ENCODE results near the gene SPRYD3. TPM values are rescaled to one million over a fixed set of nuclear protein-coding genes. Genes with fewer than 3 reads are reported as not detected.

Gene SPRYD3
- total and polyA plus RNA-seq, 2 experiments from 2014 or later, result 4.3 to 5.4 TPM

- Histone ChIP-seq H3K4me1 (ENCODE audit: insufficient read depth) (peaks cover 73% of the 10 kb centered on the region), H3K36me3 (ENCODE audit: insufficient read depth) (no peaks in the 10 kb centered on the region; the same call in 1 of the 2 replicates), H3K27me3 (ENCODE audit: insufficient read depth) (peaks cover 32% of the 10 kb centered on the region), H3K4me3 (peak overlapping the region; percentile 64), H4K20me1 (replicated peaks; ENCODE audit: insufficient read depth) (peaks cover 13% of the 10 kb centered on the region), H3K79me2 (replicated peaks; ENCODE audit: insufficient read depth) (peaks cover 16% of the 10 kb centered on the region; the same call in 1 of the 2 replicates), H3K27ac (ENCODE audit: low read depth) (peak overlapping the region; percentile 97), H3K4me2 (peak overlapping the region; percentile 89), H2AFZ (no peak overlapping the region), H3F3A (replicated peaks; ENCODE audit: low read depth) (peaks cover 43% of the 10 kb centered on the region), H3K9me2 (ENCODE audit: insufficient read depth) (no peaks in the 10 kb centered on the region)
- Mint-ChIP-seq H3K27me3 (ENCODE audit: insufficient read depth, low read depth, poor library complexity) (peaks cover 51% of the 10 kb centered on the region), H3K9me3 (peaks cover 5% of the 10 kb centered on the region; the same call in 2 of the 3 replicates), H3K4me1 (peaks cover 66% of the 10 kb centered on the region), H3K36me3 (ENCODE audit: low read depth) (peaks cover 18% of the 10 kb centered on the region), H3K4me3 (peak overlapping the region; percentile 66), H3K27ac (peak overlapping the region; percentile 81)
- DNase-seq (ENCODE audit: low spot score) (peak; percentile 47), ATAC-seq (peak; percentile 2)
- TF ChIP-seq EZH2 (IDR thresholded peaks at IDR 0.05; ENCODE audit: low read depth, unreplicated experiment) (no peak), ZNF114 (CRISPR knock-in tag; IDR thresholded peaks at IDR 0.05) (no peak), EZH2phosphoT487 (IDR thresholded peaks at IDR 0.05; ENCODE audit: unreplicated experiment) (no peak), ZNF331 (CRISPR knock-in tag; IDR thresholded peaks at IDR 0.05; ENCODE audit: low read depth) (no peak), ZNF462 (CRISPR knock-in tag; IDR thresholded peaks at IDR 0.05) (no peak), JUNB (IDR thresholded peaks at IDR 0.05; ENCODE audit: unreplicated experiment) (no peak), STAT1 (IDR thresholded peaks at IDR 0.05; ENCODE audit: unreplicated experiment) (no peak), CREB1 (CRISPR knock-in tag; IDR thresholded peaks at IDR 0.05; ENCODE audit: low read depth) (no peak), NANOG (IDR thresholded peaks at IDR 0.05; ENCODE audit: borderline replicate concordance) (0 out of 2 replicates have a peak, but pooled peaks have one; percentile 4), POLR2AphosphoS5 (IDR thresholded peaks at IDR 0.05; ENCODE audit: low read depth) (no peak), CTCF (conservative IDR thresholded peaks at IDR 0.05; ENCODE audit: low read depth in 2 of 2) (peak; percentile 12 to 42; a peak in 2 of 4 replicates)
- TF ChIP-seq, protein P1, sequence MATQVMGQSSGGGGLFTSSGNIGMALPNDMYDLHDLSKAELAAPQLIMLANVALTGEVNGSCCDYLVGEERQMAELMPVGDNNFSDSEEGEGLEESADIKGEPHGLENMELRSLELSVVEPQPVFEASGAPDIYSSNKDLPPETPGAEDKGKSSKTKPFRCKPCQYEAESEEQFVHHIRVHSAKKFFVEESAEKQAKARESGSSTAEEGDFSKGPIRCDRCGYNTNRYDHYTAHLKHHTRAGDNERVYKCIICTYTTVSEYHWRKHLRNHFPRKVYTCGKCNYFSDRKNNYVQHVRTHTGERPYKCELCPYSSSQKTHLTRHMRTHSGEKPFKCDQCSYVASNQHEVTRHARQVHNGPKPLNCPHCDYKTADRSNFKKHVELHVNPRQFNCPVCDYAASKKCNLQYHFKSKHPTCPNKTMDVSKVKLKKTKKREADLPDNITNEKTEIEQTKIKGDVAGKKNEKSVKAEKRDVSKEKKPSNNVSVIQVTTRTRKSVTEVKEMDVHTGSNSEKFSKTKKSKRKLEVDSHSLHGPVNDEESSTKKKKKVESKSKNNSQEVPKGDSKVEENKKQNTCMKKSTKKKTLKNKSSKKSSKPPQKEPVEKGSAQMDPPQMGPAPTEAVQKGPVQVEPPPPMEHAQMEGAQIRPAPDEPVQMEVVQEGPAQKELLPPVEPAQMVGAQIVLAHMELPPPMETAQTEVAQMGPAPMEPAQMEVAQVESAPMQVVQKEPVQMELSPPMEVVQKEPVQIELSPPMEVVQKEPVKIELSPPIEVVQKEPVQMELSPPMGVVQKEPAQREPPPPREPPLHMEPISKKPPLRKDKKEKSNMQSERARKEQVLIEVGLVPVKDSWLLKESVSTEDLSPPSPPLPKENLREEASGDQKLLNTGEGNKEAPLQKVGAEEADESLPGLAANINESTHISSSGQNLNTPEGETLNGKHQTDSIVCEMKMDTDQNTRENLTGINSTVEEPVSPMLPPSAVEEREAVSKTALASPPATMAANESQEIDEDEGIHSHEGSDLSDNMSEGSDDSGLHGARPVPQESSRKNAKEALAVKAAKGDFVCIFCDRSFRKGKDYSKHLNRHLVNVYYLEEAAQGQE (IDR thresholded peaks at IDR 0.05; ENCODE audit: unreplicated experiment), result no peak
- TF ChIP-seq, protein P2, sequence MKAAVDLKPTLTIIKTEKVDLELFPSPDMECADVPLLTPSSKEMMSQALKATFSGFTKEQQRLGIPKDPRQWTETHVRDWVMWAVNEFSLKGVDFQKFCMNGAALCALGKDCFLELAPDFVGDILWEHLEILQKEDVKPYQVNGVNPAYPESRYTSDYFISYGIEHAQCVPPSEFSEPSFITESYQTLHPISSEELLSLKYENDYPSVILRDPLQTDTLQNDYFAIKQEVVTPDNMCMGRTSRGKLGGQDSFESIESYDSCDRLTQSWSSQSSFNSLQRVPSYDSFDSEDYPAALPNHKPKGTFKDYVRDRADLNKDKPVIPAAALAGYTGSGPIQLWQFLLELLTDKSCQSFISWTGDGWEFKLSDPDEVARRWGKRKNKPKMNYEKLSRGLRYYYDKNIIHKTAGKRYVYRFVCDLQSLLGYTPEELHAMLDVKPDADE (IDR thresholded peaks at IDR 0.05), result no peak
Observed at GRCh38 chr12:53048033-53048779, 31.0 kb downstream of the SPRYD3 start.

All from GM23338 (cell line).